Ovary (tissue), 9 donors: ENCODE measurements around the gene CTPS2. TPM values are rescaled to one million over a fixed set of nuclear protein-coding genes. Genes with fewer than 3 reads are reported as not detected.
"Not testable (repeated sequence)": the region's sequence is repeated elsewhere in the genome, so short reads cannot be mapped to it uniquely, and the experiment has no call there.

Experiments
- DNase-seq, 5 donors: peaks; one replicate each; pipeline ENCODE4 v3.0.0-alpha.2; 2019 to 2020
- H3K27ac ChIP-seq, 2 donors: fragments of 200-600 bp; one replicate each; pipeline versions ENCODE4 v1.5.1 to v1.8.0; 2019 to 2022
- H3K27me3 ChIP-seq: fragments of 200-600 bp; one replicate; pipeline ENCODE4 v1.8.0; 2022
- H3K36me3 ChIP-seq: fragments of 200-600 bp; sonication (generic); one replicate; pipeline ENCODE4 v1.5.1; 2019
- H3K4me1 ChIP-seq: one replicate; pipeline ENCODE4 v1.8.1; 2013; ENCODE audit warnings: mild to moderate bottlenecking, moderate library complexity; ENCODE audit not compliant: insufficient read depth
- H3K4me3 ChIP-seq: fragments of 200-600 bp; sonication (generic); one replicate; pipeline ENCODE4 v1.5.1; 2017
- H3K9me3 ChIP-seq, 2 donors: fragments of 200-600 bp in 1 of 2; sonication (generic) in 1 of 2; one replicate each; pipeline versions ENCODE4 v1.5.1 to v1.8.1; 2013 to 2019; ENCODE audit warnings: mild to moderate bottlenecking in 1 of 2, moderate library complexity in 1 of 2
- CTCF ChIP-seq, 3 donors: fragments of 450-650 bp in 2 of 3; fragments of 200-600 bp in 1 of 3; IDR thresholded peaks; one replicate each; pipeline versions ENCODE4 v1.5.1 to v1.8.0; 2016 to 2022; ENCODE audit warnings: antibody characterized with exemption in 3 of 3, mild to moderate bottlenecking in 1 of 3
- EP300 ChIP-seq: sonication (generic); formaldehyde crosslinking; IDR thresholded peaks from one replicate; pipeline ENCODE4 v1.6.1; 2017; ENCODE audit warnings: antibody characterized with exemption
- POLR2A ChIP-seq: fragments of 450-650 bp; IDR thresholded peaks from one replicate; pipeline ENCODE4 v1.6.1; 2017; ENCODE audit warnings: antibody characterized with exemption, mild to moderate bottlenecking, moderate library complexity
- WGBS, 3 donors: extraction: QIAGEN DNeasy Blood & Tissue Kit in 1 of 3; methylation state at CpG; one replicate each; pipeline versions ENCODE4 v1.1.5 to v1.1.7; 2013 to 2017; 5-methylcytosine and 5-hydroxymethylcytosine counted together
- intact Hi-C, 4 donors: fragments of 100-400 bp; cut with DNase I; formaldehyde crosslinking; loops; one replicate each; pipeline versions ENCODE4 v1.11.0 to v1.15.1; 2022 to 2023
- polyA plus RNA-seq, 2 donors: library from polyadenylated mRNA; stranded (reverse); fragments of 200-250 nt in 1 of 2; fragments of 350-450 nt in 1 of 2; fragmentation: Illumina TruSeq in 1 of 2; extraction: RNeasy Lipid Tissue Mini Kit (QIAGEN cat#74804) in 1 of 2; gene quantifications; one replicate each; pipeline ENCODE4 v1.2.3, GENCODE V29; 2013 to 2014
- total RNA-seq, 7 donors: library from RNA; depleted of rRNA in 2 of 7; stranded (reverse); fragments of >200 nt in 2 of 7; fragmentation: NEBNext Ultra II Directional in 3 of 7; extraction: Animal tissue kit (Norgen Biotek cat#: 25700) in 3 of 7; gene quantifications; one replicate each; pipeline versions ENCODE4 v1.1.0 to v1.2.4, GENCODE V29; 2016 to 2023
- donor health status: DM: no; HTN: no; CAD: no; lungs with moderate emphysema.
- donor health status: DM: no; HTN: no; CAD: no.
- donor health status: Bipolar disorder and iron deficiency.
- donor health status: DM: yes; HTN: yes; CAD: no.
- donor health status: DM: no; HTN: no; CAD: no.
- donor health status: DM: yes; HTN: yes; CAD: no.

The CTPS2 gene
- total and polyA plus RNA-seq, 9 donors: 10.6 to 26.3 (median 17.2) TPM

DNA sequence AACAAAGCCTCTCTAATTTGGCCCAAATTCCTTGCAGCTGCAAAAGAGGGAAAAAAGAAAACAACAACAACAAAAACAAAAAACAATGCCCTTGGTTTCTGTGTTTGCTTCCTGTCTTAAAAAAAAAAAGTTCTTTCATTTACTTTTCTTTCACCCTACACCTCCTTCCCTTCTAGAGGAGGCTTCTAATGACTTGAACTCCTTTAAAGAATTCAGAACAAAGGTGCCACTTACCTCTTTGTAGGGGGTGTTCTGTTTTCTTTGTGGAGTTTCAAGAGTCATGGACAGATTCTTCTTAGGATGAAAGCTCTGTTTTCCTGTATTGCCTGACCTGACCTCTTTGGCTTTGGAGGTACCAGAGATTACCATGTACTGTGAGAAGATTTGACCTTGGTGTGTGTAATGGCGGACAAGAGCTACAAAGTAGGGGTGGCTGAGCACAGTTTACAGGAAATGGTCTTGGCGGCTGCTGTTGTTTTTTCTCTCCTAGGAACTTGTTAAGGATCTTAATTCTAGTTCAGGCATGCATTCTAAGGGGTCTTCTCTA, 134.9 kb downstream of the CTPS2 start:
- Histone ChIP-seq H3K4me3 (no peak overlapping the region), H3K27me3 (no peaks in the 10 kb centered on the region), H3K4me1 (no peaks in the 10 kb centered on the region), H3K36me3 (no peaks in the 10 kb centered on the region), H3K9me3 (no peaks in the 10 kb centered on the region), H3K27ac (no peak overlapping the region)
- 62 to 67% (median 62%) methylated on average over 2 of the region's 2 CpGs for WGBS, 3 donors
- DNase-seq: no peak
- intact Hi-C loops: no loop called here
- TF ChIP-seq EP300: no peak
- no peak for TF ChIP-seq CTCF (IDR thresholded peaks at IDR 0.05)
- no peak for TF ChIP-seq POLR2A

GRCh38 chrX:16575388-16575787, 137.1 kb downstream of the CTPS2 start:
- DNase-seq, H3K4me3 ChIP-seq, intact Hi-C loops, H3K27ac ChIP-seq, H3K4me1 ChIP-seq, H3K36me3 ChIP-seq, H3K9me3 ChIP-seq, H3K27me3 ChIP-seq: not testable (repeated sequence)
- WGBS, 3 donors: 95 to 98% (median 96%) methylated on average over 34 to 35 of the region's 35 CpGs

- no peaks in the 10 kb centered on the region for H3K36me3 ChIP-seq
- H3K27me3 ChIP-seq: no peaks in the 10 kb centered on the region
- TF ChIP-seq POLR2A (no peak), EP300 (no peak), CTCF (IDR thresholded peaks at IDR 0.05) (no peak)
- H3K4me1 ChIP-seq: no peaks in the 10 kb centered on the region
- no peak overlapping the region for H3K27ac ChIP-seq
- no peaks in the 10 kb centered on the region for H3K9me3 ChIP-seq
- no peak for DNase-seq
- intact Hi-C loops: no loop called here
- WGBS, 3 donors: 76 to 84% (median 83%) methylated on average over 1 of the region's 1 CpG
- no peak overlapping the region for H3K4me3 ChIP-seq
These were observed 138.7 kb downstream of the CTPS2 start for GRCh38 chrX:16573781-16574180.

DNA sequence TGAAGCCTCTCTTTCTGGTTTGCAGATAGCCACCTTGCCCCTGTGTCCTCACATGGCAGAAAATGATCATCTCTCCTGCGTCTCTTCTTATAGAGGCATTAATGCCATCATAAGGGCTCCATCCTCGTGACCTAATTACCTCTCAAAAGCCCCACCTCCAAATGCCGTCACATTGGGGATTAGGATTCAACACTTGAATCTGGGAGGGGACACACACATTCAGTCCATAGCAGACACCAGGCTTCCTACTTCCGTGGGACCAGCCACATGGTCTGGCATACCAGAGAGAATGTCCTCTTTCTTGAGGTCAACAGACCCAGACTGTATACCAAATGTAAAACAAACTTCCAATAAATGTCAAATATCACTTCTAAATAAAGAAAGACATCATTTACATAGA, 144.8 kb downstream of the CTPS2 start:
- Histone ChIP-seq H3K36me3 (no peaks in the 10 kb centered on the region), H3K4me1 (no peaks in the 10 kb centered on the region), H3K27ac (no peak overlapping the region), H3K27me3 (no peaks in the 10 kb centered on the region), H3K4me3 (no peak overlapping the region), H3K9me3 (no peaks in the 10 kb centered on the region)
- no peak for TF ChIP-seq EP300
- no peak for TF ChIP-seq CTCF (IDR thresholded peaks at IDR 0.05)
- no peak for TF ChIP-seq POLR2A
- intact Hi-C loops: no loop called here
- WGBS, 3 donors: 85 to 87% (median 87%) methylated on average over 4 of the region's 4 CpGs
- no peak for DNase-seq

DNA sequence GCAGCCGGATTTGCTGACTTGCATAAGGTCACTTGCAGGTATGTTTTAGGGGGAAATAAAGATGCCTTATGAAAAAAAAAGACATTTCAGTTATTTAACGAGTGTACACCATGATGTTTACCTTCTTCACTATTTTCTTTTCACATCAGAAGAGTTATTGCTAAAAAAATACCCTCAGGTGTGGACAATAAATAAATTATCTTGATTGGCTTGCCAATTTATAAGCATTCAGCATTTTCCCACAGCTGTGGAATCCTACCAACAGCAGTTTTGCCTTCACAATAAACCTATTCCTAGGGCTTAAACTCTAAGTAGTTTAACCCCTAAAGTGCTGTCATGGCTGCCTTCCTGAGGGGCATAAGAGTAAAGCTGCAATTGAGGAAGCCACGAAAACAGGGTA, 145.9 kb downstream of the CTPS2 start:
- no peaks in the 10 kb centered on the region for H3K36me3 ChIP-seq
- no peaks in the 10 kb centered on the region for H3K4me1 ChIP-seq
- 44 to 53% (median 53%) methylated on average over 3 of the region's 3 CpGs for WGBS, 3 donors
- H3K4me3 ChIP-seq: no peak overlapping the region
- TF ChIP-seq CTCF (IDR thresholded peaks at IDR 0.05) (no peak), POLR2A (no peak), EP300 (no peak)
- intact Hi-C loops: no loop called here
- no peak for DNase-seq
- H3K27me3 ChIP-seq: no peaks in the 10 kb centered on the region
- no peak overlapping the region for H3K27ac ChIP-seq
- H3K9me3 ChIP-seq: no peaks in the 10 kb centered on the region
